ENCODE measurements around the gene SMPD3.

Gene SMPD3

GRCh38 chr16:68432701-68433100, 15.6 kb downstream of the SMPD3 start:
- no peak for DNase-seq

- no peak for DNase-seq
Observed at GRCh38 chr16:68429076-68429854, 19.0 kb downstream of the SMPD3 start.

GRCh38 chr16:68427649-68428303, 20.5 kb downstream of the SMPD3 start:
- DNase-seq: no peak

GRCh38 chr16:68426347-68426652, 22.0 kb downstream of the SMPD3 start:
- no peak for DNase-seq

- no peak for DNase-seq
Observed at GRCh38 chr16:68425498-68426346, 22.6 kb downstream of the SMPD3 start.

GRCh38 chr16:68423771-68424170, 24.5 kb downstream of the SMPD3 start:
- DNase-seq: no peak

GRCh38 chr16:68422396-68422960, 25.8 kb downstream of the SMPD3 start:
- DNase-seq: no peak

GRCh38 chr16:68421076-68421475, 27.2 kb downstream of the SMPD3 start:
- DNase-seq: no peak

- DNase-seq: no peak
Observed at GRCh38 chr16:68420366-68420942, 27.9 kb downstream of the SMPD3 start.

GRCh38 chr16:68417711-68418301, 30.5 kb downstream of the SMPD3 start:
- peak; percentile 66 for DNase-seq

GRCh38 chr16:68416057-68417046, 32.0 kb downstream of the SMPD3 start:
- no peak for DNase-seq

- DNase-seq: no peak
Observed at GRCh38 chr16:68414581-68414980, 33.7 kb downstream of the SMPD3 start.

- no peak for DNase-seq
Observed at GRCh38 chr16:68412061-68412460, 36.2 kb downstream of the SMPD3 start.

- no peak for DNase-seq
Observed at GRCh38 chr16:68411086-68411485, 37.2 kb downstream of the SMPD3 start.

- DNase-seq: no peak
Observed at GRCh38 chr16:68408967-68409366, 39.3 kb downstream of the SMPD3 start.

- DNase-seq: no peak
Observed at GRCh38 chr16:68408428-68408827, 39.9 kb downstream of the SMPD3 start.

GRCh38 chr16:68406458-68407152, 41.7 kb downstream of the SMPD3 start:
- DNase-seq: no peak

GRCh38 chr16:68404736-68405345, 43.5 kb downstream of the SMPD3 start:
- no peak for DNase-seq

- no peak for DNase-seq
Observed at GRCh38 chr16:68403704-68404103, 44.6 kb downstream of the SMPD3 start.

GRCh38 chr16:68403177-68403576, 45.1 kb downstream of the SMPD3 start:
- DNase-seq: no peak

GRCh38 chr16:68402748-68403040, 45.6 kb downstream of the SMPD3 start:
- no peak for DNase-seq
